CD4-positive, alpha-beta T cell treated with Interleukin-17A for 1 hour (primary cell): ENCODE results near the gene GPR152.
A peak's percentile ranks its signal among the peaks of the same experiment; 100 is the strongest.

Experiments
- DNase-seq: peaks from one replicate; pipeline ENCODE4 v3.0.0-alpha.2; 2020

GPR152 gene, protein sequence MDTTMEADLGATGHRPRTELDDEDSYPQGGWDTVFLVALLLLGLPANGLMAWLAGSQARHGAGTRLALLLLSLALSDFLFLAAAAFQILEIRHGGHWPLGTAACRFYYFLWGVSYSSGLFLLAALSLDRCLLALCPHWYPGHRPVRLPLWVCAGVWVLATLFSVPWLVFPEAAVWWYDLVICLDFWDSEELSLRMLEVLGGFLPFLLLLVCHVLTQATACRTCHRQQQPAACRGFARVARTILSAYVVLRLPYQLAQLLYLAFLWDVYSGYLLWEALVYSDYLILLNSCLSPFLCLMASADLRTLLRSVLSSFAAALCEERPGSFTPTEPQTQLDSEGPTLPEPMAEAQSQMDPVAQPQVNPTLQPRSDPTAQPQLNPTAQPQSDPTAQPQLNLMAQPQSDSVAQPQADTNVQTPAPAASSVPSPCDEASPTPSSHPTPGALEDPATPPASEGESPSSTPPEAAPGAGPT

DNA sequence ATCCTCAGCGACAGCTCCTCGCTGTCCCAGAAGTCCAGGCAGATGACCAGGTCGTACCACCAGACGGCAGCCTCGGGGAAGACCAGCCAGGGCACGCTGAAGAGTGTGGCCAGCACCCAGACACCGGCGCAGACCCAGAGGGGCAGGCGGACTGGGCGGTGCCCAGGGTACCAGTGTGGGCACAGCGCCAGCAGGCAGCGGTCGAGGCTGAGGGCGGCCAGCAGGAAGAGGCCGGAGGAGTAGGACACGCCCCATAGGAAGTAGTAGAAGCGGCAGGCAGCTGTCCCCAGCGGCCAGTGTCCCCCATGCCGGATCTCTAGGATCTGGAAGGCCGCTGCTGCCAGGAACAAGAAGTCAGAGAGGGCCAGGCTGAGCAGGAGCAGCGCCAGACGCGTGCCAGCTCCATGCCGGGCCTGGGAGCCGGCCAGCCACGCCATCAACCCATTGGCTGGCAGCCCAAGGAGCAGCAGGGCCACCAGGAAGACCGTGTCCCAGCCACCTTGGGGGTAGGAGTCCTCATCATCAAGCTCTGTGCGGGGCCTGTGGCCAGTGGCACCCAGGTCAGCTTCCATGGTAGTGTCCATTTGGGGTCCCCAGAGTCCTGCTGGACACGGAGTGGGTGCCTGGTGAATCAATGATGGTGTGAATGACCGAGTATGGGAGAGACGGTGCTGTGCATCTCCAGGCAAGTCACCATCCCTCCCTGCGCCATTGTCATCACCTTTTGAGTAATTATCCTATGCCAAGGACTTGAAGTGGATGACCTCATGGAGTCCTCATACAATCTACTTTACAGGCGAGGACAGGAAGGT is at the start of gene GPR152:
Gene GPR152 (minus strand): TSS at position 589 of the 812 bp plus-strand sequence. CDS start 5 bp downstream, at position 584.
- no peak for DNase-seq

DNA sequence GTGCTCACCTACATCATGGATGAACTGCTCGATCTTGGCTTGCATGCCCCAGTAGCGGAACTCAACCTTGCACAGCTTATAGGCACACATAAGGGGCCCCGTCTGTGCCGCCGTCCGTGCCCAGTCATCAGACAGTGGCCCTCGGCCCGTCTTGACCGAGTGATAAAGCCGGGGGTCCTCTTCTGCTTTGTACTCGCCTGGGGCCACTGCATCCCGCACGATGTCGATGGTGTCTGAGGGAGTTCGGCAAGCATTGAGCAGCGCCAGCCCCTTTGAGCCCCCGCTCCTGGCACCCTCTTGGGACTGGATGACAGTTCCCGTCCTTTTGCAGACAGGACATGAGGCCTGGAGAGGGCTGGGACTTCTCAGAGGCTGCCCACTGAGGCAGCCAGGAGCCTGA is 49.3 kb upstream of the GPR152 start:
- no peak for DNase-seq

DNA sequence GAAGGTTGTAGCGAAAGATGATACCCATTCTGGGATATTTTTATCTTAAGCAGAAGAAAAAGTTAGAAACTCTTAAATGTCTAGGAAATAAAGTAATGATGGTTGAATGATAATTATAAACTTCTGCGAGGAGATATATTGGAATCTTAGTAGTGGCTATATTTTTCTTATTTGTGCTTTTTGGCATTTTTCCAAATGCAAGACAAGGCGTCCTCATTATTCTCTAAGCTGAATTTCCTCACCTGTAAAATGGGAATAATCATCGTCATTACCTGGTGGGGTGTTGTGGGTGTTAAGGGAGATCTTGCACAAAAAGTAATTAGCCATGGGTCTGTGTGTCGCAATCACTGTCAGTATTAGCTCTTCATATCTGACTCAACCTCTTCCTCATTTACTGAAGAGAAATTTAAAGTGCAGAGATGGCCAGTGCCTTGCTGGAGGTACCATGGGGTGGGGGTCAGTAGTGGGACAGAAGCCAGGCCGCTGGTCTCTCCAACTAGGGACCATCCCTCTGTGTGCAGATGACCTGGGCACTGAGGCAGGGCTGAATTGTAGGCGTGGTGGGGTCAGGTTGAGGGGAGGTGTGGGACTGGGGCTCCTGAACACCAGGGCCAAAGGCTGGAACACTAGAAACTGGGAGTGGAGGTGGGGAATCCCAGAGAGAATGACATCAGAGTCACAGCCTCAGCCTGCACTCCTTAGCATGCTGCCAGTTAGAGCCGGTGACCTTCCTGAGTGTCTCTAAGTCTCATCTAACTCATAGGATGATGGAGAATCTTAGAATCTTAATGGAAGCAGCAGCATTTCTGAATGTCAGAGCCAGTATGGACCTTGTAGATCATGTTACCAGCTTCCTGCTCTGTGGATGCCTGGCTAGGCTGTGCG is 48.5 kb upstream of the GPR152 start:
- no peak for DNase-seq

DNA sequence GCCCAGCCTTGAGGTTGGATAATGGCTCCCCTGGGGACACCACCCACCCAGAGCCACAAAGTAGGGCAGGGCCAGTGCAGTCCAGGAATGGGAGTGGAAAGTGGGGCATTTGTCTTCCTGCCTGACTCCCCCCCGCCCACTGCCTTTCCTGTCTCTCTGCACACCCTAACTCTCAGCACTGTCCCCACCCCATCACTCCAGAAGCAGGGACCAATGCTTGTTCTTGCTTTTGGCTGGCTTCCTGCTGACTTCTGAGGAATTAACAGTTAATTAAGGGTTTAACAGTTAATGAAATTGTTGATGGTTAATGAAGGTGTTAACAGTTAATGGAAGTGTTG is 47.9 kb upstream of the GPR152 start:
- no peak for DNase-seq

DNA sequence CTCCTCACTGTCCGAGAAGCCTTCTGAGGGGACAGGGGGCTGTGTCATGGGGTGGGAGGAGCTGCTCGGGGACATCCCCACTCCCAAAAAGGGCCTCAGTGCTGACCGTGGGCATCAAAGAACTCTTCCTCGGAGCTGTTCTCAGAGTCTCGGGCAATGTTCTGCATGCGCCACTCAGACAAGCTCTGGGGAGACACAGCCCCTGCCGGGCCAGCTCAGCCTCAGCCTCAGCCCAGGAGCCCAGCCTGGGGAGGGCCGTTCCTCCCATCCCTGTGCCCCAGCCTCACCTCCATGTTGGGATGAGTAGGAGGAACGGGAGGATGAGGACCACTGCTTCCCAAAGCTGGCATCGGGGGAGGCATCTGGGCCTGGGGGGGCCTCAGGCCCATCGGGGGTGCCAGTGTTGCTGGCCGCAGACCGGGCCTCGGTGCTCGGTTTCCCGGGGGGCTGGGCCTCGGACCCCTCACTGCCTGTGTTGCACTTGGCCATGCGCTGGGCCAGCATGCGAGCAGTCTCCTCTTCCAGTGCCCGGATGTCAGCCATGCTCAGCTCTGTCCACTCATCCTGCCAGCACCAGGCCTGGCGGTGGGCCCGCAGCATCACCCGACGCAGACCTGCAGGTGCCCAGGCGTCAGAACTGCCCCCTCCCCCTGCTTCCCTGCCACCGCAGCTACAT is 47.4 kb upstream of the GPR152 start:
- no peak for DNase-seq

DNA sequence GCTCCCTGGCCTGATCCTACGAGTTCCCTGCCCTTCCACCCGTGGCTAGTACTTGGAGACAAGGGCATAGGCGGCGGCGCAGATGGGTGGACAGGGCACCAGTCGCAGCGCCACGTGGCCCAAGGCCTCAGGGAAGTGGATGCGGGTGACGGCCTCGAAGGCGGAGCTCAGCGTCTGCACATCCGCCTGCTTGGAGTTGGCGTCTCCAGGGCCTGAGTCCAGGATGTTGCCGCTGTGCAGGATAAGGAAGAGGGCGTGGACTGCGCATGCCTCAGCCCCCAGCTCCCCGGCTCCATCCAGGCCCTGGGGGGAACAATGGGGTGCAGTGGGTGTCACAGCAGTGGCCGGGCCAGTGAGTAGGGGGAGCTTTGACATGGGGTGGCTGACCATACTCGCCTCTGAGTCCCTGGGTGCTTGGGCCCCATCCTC is 46.0 kb upstream of the GPR152 start:
- no peak for DNase-seq

DNA sequence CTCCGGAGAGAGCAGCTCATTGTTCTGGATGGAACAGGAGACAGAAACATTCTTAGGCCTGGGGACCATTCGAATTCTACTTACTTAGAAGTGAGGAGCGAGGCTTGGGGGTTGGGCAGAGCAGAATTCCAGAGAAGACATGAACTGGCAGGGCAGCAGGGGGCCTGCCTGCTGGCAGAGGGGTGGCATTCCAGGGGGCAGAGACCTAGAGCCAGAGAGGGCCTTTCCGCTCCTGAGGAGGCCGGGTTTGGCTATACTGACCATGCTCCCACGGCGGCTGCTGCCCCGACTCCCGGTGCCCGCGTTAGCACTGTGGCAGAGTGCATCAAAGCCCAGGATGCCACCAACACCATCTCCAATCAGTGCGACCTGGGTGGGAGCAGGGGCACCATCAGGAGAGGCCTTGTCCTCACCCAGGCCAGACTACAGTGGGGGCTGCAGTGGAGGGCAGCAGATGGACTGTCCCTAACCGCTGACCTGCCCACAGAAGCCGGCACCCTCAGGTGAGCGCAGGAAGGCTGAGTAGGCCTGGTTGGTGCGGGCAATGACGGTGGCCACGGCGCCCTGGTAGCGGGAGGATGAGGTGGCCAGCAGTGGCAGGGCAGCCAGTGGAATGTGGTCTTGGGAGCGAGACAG is 45.2 kb upstream of the GPR152 start:
- no peak for DNase-seq

DNA sequence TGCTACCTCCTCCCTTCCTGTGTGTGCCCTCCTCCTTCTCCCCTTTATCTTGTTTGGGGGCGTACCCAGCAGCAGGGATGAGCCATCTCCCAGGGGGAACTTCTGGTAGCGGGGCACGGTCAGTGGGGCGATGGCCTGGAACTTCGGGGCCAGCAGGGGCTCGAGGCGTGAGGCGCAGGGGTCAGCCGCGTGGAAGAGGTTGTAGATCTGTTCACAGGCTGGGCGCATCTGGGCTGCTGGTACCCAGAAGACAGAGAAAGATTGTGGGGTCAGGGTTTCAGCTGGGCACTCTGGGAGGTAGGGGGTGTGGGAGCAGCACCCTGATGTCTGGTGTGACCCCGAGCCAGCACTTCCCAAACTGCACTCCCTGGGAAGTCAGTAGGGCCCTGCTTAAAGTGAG is 43.6 kb upstream of the GPR152 start:
- no peak for DNase-seq

DNA sequence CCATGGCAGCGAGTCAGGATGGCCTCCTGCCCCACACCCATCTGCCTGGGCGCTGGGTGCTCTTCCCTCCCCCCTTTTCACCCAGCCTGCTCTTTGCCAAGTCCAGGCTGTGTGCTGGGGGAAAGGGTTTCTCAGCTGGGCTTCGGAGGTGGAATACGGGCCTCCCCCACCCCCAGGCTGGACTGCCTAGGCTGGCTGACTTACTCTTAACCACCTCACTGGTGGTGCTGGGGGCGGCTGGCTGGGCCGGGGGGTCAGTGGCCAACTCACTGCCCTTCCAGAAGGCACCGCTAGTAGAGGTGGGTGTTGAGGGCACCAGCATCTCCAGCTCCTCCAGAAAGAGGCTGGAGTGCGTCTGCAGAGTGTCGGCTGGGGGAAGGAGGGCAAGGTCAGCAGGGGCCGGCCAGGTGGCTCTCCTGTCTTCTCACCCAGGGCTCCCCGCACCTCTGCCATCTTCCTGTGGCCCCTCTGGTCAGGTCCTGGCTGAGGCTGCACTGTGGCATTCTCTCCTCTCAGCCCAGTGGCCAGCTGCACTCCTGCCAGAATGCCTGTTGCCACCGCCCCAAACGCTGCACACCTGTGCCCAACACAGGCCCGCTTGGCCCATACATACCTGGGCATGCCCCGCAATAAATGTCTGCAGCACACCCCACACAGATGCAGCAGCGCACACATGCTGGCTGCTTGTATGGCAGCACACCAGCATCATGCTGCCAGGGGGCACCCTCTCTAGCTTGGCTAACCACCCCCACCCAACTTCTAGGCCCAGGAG is 42.9 kb upstream of the GPR152 start:
- DNase-seq: no peak

DNA sequence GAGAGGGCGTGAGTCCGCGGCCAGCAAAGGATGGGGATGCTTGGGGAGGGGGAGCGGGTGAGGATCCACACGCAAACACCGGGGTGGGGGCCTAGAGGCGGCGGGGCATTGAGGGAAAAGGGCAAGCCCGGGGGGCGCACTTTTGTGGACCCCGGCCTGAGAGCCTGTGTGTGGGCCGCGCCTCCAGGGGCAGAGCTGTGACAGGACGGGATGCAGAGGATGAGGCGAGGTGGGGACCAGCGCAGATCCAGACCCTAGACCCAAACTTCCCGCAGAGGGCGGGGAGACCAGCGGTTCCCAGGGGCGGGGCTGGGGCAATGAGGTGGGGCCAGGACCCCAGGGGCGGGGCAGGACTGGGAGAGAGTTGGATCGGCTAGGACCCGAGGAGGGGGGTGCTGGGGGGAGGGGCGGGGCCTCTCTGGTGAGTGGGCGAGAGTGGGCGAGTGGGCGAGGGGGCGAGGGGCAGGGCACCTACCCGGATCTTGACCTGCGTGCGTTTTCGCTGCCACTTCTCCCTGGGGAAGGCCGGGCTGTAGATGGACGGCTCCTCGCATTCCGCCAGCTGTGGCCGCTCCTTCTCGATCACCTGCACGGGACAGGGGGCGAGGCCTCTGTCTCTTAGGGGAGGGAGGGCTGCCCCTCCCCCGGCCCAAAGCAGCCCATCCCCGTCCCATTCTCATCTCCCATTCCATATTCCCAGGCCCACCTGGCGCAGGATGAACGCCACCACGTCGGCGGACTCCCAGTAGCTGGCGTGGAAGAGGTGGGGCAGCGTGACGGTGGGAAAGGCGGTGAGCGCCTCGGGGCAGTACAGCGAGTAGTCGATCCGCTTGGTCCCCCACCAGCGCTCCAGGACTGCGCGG is 42.1 kb upstream of the GPR152 start:
- no peak for DNase-seq

DNA sequence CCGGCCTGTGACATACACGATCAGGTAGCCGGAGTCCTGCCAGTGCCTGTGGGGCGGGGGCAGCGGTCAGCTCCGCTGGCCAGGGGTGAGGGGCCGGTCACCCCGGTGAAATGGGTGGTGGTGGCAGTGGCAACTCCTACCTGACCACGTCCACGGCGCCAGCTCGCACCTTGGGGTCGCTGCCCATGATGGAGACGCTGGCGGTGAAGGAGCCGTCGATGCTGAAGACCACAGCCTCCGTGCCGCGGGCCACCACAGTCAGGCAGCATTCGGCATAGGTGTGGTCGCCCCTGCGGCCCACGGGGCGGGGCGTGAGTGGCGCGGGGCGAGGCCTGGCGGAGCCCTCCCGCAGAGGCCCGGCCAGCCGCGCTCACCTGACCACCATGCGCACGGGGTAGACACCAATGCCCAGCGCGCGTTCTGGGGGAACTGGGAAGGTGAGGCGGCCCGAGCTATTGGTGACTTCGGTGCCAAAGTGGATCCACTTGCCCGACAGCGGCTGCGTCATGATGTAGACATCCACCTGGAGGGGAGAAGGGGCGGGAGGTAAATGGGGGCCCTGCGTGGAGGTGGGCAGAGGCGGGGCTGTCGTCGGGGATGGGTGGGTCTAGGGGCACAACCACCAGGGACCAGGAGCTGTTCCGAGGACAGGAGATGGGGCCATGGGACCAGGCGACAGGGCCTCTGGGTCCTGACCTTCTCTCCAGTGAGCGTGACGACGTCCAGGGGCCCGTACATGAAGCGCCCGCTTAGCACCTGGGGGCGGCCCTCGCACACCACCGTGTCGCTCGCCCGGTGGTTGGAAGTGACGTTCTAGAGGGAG is 41.2 kb upstream of the GPR152 start:
- no peak for DNase-seq

DNA sequence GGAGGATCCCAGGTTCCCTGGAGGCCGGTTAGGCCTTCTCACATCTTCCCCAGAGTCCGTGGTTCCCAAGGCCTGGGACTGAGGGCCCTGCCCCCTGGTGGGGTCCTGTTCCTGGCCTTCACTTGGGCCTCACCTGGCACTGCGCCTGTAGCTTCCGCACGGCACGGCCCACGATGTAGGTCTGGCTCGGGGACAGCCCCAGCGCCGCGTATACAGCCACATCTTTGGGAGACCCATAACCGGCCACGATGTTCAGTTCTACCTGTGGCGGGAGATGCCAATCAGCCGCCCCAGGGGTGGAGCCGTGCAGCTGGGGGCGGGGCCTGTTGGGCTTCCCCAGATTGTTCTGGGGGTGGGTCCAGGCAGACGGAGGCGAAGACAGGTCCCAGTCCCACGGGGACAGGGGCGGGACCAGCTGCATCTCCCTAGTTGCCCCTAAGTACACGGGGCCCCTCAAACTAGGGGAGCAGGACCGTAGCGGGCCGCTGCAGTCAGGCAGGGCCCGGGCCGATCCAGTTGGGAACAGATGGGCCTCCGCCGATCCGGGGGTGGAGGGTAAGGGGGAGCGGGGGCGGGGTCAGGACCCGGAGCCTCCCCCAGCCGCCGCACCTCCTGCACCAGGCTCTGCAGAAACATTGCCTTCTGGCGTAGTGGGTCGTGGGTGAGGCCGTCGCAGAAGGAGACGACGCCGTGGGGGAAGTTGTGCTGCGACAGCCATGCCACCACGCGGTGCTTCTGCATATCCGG is 40.4 kb upstream of the GPR152 start:
- peak; percentile 25 for DNase-seq

DNA sequence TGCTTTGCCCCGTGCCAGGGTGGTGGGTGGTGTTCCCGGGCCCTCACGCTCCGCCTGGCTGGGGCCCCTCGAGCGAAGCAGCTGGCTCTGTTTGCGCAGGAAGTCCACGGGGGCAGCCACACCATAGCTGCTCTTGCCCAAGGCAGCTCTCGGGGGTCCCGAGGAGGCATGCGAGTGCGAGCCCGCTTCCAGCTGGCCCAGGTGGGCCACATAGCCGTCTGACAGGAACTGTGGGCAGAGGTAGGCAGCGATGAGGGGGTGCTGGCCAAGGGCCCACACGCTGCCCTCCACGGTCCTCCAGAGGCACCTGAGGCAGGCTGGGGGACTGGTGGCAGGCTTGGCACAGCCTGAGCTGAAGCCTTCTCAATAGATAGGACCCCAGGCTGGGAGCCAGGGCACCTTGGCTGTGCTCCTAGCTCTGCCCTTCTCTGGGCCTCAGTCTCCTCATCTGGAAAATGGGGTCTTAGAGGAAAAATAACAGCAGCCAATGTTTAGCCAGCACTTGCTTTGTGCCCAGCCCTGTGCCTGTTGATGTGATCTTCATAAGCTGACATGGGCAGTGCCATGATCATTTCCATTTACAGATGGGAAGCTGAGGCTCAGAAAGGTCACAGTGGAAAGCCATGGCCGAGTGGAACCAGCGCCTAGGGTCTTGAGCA is 39.7 kb upstream of the GPR152 start:
- DNase-seq: no peak

DNA sequence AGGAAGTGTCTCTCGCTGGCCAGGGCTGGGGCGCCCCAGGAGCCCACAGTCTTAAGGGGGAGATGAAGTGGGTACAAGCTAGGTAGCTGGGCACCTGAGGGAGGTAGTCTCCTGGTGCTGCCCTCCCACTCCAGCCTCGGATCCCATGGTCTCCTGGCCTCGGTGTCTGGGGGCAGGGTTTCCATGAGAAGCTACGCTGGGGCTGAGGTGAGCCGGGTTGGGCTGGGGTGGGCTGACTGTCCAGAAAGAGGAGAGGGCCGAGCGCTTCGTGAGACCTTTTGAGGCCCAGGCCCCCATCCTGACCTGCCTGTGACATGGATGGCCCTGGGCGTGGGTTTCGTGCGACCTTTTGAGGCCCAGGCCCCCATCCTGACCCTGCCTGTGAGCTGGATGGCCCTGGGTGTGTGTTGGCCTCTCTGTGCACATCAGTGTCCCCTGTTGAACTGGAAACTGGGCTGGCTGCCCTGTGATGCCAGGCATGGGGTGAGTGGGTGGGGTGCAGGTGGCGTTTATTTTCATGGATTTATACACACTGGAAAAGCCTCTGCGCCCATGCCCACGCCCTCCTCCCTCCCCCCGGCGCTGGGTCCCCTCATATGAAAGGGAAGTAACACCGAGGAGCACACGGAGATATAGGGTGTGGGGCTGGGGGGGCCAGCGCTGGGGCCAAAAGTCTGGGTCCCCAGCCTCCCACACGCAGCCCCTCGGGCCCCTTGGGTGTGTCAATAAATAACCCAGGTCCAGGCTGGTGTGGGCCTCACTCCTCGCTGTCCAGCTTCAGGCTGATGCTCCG is 38.9 kb upstream of the GPR152 start:
- no peak for DNase-seq

DNA sequence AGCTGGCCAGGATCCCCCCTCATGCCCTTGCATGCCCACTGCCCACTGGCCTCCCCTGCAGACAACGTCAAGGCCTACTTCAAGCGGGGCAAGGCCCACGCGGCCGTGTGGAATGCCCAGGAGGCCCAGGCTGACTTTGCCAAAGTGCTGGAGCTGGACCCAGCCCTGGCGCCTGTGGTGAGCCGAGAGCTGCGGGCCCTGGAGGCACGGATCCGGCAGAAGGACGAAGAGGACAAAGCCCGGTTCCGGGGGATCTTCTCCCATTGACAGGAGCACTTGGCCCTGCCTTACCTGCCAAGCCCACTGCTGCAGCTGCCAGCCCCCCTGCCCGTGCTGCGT is 38.2 kb upstream of the GPR152 start:
- DNase-seq: no peak

DNA sequence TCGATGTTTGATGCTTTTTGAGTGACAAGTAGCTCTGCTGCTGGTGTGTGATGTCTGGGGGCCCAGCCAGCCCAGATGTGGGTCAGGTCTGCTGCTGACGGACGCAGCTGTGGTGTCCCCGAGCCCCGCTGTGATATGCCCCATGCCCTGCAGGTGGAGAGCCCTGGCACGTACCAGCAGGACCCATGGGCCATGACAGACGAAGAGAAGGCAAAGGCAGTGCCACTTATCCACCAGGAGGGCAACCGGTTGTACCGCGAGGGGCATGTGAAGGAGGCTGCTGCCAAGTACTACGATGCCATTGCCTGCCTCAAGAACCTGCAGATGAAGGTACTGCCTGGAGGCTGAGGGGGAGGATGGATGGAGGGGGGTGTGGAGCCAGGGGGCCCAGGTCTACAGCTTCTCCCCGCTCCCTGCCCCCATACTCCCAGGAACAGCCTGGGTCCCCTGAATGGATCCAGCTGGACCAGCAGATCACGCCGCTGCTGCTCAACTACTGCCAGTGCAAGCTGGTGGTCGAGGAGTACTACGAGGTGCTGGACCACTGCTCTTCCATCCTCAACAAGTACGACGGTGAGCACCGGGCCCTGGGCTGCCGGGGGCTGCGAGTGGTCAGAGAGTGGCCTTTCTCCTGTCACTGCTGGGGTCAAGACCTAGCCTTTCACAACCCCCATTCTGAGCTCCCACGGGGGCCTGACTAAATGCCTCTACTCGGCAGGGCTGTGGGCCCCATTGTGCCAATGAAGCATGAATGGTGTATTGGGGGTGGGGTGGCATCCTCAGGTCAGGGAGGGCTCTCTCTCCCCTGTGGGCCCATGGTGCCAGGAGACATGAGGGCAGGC is 37.6 kb upstream of the GPR152 start:
- no peak for DNase-seq
